Activated CD8-positive, alpha-beta memory T cell treated with anti-CD3 and anti-CD28 coated beads for 36 hours (primary cell): Measurements from ENCODE around the gene WNT3A. TPM values are rescaled to one million over a fixed set of nuclear protein-coding genes. Genes with fewer than 3 reads are reported as not detected.

Experiments used
- CTCF ChIA-PET: fragments of 350-600 bp; sonication (Branson Sonifier 250); formaldehyde crosslinking; loops from one replicate; lab custom pipeline; 2021; ENCODE audit warnings: antibody characterized with exemption; lab: Charles Lee
- POLR2A ChIA-PET: fragments of 350-600 bp; sonication (Branson Sonifier 250); formaldehyde crosslinking; loops from one replicate; lab custom pipeline; 2021; ENCODE audit warnings: antibody characterized with exemption; lab: Charles Lee
- total RNA-seq, 2 experiments: library from RNA; stranded (reverse); gene quantifications; one replicate each; pipeline ENCODE4 v1.2.3, GENCODE V29; 2021

Gene WNT3A
- total RNA-seq, 2 experiments from 2014 or later = not detected

DNA sequence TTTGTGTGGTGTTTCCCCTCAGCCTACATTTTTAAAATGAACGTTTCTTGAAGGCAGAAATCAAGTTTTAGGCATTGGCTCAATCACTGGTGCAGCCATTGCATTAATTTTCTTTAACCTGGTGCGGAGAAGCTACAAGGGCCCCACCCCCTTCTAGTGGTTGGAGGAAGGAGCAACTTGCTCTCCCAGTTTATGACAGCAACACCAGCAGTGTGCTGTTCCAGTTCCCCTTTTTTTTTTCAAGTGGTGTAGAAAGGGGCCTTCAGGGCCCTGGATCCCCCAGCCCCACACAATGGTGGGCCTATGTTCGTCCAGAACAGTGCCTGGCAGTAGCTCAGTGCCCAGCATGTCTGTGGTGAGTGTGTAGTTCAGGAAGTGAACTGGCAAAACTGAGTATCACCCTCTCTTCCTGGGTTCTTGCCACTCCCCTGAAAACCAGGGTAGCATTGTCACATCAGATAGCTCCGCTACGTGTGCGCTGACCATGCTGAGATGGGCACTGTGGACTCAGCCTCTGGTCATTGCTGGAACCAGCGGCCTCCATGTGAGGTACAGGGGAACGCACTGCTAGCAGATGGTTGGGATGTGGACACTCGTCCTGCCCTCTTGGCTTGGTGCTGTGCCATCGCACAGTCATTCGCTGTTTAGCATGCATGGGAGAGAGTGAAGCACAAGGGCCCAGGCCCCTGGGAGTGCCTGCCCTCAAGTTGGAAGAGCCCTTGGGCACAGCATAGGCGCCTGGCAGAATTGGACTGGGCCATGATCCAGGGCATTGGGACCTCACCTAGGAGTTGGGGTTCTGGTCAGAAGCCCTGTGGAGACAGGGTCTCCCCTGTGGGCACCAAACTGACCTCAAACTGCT is 83.0 kb downstream of the WNT3A start:
- ChIA-PET CTCF (interaction anchor here (0.6 kb wide), 1 partner anchor 78 kb away, joined by 3 read pairs; no protein-coding TSS in a partner anchor), POLR2A (interaction anchor here (0.7 to 1.2 kb wide), 2 partner anchors 8 to 12 kb away, joined by 3 to 4 read pairs; no protein-coding TSS in a partner anchor)

DNA sequence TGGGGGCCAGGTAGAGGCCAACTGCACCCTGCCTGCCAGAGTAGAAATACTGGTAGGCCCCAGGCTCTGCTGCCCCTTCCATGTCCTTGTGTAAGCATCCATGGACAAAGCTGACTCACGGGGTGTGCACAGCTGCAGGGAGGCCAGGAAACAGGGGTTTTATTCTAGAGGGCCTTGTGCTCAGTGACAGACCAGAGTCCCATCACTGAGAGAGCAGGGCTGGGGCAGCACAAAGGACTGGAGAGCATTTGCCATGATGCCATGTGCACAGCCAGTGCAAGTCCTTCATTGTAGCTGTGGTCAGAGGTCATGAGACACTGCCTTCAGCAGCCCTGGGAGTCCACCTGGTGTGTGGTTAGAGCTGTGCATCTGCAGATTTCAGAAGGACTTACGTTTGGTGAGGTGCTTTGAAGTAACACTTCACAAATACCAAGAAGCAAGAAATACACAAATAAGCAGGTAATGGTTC is 83.8 kb downstream of the WNT3A start:
- POLR2A ChIA-PET = interaction anchor here (1.3 kb wide), 1 partner anchor 61 kb away, joined by 3 read pairs; no protein-coding TSS in a partner anchor
- CTCF ChIA-PET = no interaction called here

DNA sequence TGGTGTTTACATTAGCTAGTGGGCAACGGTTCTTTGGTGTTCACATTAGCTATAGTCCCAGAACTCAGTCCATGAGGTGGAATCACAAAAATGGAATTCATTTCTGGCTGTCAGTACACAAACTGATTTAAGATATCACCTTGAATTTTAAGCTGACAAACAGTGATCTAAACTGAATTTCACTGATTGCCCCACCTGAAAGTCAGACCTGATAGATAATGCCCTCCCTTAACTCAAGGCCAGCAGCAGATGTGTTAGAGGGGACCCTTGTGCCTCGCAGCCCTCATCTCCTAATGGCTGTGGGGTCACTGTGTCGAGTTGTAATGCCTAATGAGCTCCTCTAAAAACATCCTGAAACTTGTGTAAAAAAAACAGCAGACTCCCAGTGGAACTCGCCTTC is 84.3 kb downstream of the WNT3A start:
- CTCF ChIA-PET = no interaction called here
- POLR2A ChIA-PET = interaction anchor here (1.3 to 1.6 kb wide), 2 partner anchors 9 to 61 kb away, joined by 3 to 5 read pairs; partner anchors contain the start of gene ARF1

DNA sequence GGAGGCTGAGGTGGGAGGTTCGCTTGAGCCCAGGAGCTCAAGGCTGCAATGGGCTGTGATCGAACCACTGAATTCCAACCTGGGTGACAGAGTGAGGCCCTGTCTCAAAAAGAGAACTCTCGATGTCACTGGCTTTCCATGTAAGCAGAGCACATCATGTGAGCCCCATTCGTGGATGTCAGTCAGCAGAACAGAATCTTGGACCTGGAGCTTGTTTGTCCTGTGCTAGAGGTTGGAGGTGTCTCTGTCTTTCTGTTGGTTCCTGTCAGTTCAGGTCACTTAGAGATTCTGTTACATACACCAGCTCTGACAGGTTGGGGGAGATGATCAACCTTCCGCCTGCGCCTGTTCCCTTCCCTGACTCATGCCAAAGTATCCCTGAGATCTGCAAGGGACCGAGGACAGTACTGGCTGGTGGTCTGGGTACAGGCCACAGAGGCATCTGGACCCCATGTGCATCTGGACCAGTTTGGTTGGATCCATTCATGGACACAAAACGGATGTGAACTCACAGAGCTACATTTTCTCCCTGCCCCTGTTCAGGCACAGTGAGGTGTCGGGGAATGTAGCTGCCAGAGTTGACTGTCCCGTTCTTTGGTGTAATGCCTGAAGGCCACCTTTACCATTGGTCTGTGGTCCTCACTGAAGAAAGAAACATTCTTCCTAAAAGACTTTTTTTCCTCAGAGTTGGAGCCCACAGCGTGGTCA is 85.7 kb downstream of the WNT3A start:
- ChIA-PET POLR2A (interaction anchor here (1.6 kb wide), 1 partner anchor 10 kb away, joined by 5 read pairs; the partner anchor contains the start of gene ARF1), CTCF (no interaction called here)

DNA sequence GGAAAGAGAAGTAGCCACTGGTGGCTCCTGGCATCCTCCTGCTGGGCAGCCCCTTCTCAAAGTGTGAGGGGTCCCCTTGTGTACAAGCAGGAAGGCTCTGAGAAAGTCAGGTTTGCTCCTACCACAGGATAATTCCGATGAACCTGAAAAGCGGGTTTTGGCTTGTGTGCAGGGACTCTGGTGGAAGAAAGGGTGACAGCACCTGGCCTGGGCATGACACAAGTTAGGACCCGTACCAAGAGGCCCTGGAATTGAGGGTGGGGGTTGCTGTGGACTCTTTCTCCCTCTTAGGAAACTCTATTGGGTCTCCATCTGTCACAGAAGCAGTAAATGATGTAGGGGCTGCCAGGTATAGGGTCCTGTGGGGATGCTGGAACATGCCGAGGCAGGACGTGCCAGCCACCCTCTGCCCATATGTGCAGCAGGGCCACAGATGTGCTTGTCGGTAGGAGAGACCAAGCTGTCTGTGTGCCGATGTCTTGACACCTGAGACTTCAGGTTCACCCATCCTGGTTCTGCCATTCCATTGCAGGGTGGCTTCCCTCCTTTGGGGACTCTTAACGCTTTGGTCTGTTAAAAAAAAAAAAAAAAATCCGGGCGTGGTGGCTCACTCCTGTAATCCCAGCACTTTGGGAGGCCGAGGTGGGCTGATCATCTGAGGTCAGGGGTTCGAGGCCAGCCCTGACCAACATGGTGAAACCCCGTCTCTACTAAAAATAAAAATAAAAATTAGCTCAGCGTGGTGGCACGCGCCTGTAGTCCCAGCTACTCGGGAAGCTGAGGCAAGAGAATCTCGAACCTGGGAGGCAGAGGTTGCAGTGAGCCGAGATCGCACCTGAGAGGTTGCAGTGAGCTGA is 86.5 kb downstream of the WNT3A start:
- POLR2A ChIA-PET = interaction anchor here (0.7 kb wide), 2 partner anchors 69 to 303 kb away, joined by 3 to 5 read pairs; no protein-coding TSS in a partner anchor
- CTCF ChIA-PET = no interaction called here

DNA sequence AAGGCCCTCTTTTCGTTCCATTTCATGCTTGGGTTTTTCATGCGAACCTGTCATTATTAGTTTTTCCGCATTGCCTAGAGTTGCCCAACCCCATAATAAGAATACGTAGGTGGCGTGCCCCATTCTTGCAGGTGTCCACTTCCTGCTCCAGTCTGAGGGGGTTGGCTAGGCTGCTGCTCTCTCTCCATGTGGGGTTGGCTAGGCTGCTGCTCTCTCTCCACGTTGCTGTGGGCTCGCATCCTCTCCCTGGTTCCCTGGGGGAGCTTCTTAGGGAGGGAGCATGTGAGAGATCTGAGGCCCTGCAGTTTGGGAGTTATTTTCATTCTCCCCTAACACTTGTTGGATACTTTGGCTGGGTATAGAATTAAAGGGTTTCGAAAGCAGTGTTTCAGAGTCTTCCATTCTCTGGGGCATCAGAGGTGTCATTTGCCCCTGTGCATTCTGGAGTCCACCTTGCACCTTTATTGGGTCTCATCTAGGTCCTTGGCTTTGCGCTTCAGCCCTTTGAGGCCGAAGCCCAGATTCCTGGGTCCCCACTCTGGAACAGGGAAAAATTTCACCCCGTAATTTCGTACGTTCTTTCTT is 87.7 kb downstream of the WNT3A start:
- ChIA-PET CTCF (no interaction called here), POLR2A (no interaction called here)

DNA sequence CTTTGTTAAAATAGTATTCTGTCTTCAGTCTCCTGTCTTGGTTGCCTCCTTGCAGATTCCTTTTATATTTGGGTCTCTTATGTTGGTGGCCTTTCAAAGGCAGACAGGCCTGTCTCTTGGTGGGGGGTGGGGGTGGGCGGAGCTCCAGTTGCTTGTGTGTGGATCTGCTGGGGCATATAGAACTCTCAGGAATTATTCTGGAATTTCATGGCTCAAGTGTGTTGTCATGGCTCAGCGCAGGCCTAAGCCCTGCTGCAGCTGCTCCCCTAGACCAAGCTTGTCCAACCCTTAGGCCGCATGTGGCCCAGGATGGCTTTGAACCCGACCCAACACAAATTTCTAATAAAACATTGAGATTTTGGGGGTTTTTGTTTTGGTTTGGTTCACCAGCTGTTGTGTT is 88.4 kb downstream of the WNT3A start:
- ChIA-PET POLR2A (no interaction called here), CTCF (no interaction called here)

DNA sequence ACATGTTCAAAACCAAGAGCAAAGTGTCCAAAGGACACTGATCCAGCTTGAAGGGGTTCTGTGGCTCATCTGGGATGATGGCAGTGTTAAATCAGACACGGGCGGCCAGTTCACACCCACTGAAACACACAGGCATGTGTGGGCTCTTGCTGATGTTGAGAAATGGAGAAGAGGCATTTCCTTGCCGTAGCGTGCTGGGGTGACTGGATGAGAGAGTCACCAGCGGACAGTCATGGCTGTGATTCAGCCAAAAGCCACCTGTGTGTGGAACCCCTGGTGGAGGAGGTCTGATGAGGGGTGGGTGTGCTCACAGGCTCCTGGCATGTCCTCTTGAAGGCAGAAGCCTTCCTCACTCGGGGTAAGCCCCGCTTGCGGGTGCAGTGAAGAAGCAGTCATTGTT is 89.1 kb downstream of the WNT3A start:
- CTCF ChIA-PET = no interaction called here
- POLR2A ChIA-PET = no interaction called here

DNA sequence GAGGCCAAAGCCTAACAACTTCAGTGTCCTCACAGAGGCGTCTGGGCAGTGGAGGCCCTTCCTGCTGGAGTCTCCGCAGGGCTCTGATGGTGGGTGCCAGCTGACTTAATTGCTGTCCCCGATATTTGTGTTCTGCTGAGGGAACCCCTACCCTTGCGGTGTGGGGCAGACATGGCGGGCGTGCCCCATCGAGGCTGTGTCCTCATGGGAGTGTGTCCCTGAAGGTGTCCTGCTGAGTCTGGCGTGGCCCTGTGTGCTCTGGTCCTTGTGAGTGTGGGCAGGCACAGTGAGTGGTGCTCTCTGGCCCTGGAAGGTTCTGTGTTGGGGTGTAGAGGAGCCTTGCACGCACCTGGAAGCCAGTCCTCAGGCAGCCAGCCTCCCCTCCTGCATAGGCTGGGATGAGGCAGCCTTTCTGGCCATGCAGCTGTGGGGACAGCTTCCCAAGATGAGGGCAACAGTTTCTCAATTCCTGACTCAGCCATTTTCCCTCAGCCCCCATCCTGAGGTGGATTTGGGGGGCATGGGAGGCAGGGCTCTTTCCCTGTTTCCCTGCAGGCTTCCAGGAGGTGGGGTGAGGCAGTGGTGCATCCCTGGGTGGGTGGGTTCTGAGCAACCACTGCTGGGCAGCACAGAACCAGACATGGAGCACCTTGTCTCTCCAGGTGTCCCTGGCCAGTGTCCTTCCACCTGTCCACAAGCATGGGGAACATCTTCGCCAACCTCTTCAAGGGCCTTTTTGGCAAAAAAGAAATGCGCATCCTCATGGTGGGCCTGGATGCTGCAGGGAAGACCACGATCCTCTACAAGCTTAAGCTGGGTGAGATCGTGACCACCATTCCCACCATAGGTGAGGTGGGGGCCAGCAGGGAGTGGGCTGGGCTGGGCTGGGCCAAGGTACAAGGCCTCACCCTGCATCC is 89.9 kb downstream of the WNT3A start:
- ChIA-PET POLR2A (no interaction called here), CTCF (no interaction called here)

DNA sequence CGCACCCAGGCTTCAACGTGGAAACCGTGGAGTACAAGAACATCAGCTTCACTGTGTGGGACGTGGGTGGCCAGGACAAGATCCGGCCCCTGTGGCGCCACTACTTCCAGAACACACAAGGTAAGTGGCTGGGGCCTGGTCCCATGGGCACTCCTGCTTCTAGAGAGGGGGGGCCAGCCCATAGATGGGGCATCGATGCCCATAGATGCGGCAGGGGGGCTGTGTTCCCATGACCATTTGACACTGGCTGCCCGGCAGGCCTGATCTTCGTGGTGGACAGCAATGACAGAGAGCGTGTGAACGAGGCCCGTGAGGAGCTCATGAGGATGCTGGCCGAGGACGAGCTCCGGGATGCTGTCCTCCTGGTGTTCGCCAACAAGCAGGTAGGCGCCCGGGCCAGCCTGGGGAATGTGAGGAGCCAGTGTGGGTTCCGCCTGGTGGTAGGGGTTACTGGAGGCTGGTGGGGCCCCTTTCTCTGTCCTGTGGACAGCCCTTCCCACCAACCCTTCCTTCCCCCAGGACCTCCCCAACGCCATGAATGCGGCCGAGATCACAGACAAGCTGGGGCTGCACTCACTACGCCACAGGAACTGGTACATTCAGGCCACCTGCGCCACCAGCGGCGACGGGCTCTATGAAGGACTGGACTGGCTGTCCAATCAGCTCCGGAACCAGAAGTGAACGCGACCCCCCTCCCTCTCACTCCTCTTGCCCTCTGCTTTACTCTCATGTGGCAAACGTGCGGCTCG is 90.7 kb downstream of the WNT3A start:
- ChIA-PET CTCF (no interaction called here), POLR2A (interaction anchor here (0.8 kb wide), 2 partner anchors 8 to 12 kb away, joined by 3 to 4 read pairs; no protein-coding TSS in a partner anchor)

DNA sequence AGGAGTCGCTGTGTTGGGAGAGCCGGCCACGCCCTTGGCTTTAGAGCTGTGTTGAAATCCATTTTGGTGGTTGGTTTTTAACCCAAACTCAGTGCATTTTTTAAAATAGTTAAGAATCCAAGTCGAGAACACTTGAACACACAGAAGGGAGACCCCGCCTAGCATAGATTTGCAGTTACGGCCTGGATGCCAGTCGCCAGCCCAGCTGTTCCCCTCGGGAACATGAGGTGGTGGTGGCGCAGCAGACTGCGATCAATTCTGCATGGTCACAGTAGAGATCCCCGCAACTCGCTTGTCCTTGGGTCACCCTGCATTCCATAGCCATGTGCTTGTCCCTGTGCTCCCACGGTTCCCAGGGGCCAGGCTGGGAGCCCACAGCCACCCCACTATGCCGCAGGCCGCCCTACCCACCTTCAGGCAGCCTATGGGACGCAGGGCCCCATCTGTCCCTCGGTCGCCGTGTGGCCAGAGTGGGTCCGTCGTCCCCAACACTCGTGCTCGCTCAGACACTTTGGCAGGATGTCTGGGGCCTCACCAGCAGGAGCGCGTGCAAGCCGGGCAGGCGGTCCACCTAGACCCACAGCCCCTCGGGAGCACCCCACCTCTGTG is 91.6 kb downstream of the WNT3A start:
- ChIA-PET CTCF (no interaction called here), POLR2A (interaction anchor here (0.8 kb wide), 1 partner anchor 11 kb away, joined by 3 read pairs; no protein-coding TSS in a partner anchor)

DNA sequence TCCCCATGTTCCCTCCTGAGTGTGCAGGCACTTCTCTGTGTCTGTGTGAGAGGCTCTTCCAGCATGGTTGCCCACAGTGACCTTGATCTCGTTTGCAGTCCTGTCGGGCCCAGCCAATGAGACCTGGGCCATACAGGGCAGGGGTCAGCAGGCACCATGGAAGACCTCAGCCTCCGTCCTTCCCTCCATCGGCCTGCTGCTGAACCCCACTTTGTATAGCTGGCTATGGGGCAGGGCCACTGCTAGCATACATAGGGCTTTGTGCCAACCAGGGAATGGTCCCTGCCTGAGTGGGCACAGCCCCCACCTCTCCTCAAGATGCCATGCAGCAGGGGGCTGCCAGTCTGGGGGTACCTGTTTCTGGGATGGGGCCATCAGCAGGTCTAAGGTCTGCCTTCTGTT is 92.5 kb downstream of the WNT3A start:
- POLR2A ChIA-PET = no interaction called here
- CTCF ChIA-PET = no interaction called here

DNA sequence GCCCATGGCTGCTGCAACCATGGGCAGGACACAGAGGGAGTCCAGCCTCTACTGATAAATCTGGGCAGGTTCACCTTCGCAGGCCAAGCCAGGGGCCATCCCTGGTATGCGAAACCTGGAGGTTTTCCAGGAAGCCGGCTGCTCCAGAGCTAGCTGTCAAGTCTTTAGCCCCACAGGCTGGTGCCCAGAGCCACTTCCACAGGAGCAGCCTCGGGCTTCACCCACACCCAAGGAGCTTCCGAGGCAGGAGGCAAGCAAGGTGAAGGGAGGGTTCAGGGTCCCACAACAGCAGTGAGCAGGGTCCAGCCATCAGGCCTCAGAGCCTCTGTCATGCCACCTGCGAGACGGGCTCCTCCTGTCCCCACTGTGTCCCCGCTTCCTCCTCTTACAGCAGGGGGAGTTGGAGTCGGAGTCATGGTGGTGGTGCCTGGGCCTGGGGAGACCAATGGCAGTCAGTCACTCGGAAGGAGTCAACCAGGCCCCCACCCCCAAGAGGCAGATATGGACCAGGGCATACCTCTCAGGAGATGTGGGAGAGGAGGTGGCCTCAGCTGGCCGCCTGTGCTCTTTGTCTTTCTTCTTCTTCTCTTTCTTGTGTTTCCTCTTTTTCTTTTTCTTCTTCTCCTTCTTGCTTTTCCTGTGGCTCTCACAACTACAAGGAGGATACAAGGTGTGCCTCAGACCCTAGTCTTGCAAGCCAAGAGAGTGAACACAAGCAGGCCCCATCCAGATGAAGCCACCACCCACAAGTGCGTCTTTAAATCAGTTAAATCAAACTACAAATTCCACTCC is 94.2 kb downstream of the WNT3A start:
- ChIA-PET POLR2A (interaction anchor here (0.9 kb wide), 1 partner anchor 385 kb away, joined by 3 read pairs; no protein-coding TSS in a partner anchor), CTCF (interaction anchor here (1.0 kb wide), 1 partner anchor 101 kb away, joined by 3 read pairs; no protein-coding TSS in a partner anchor)

DNA sequence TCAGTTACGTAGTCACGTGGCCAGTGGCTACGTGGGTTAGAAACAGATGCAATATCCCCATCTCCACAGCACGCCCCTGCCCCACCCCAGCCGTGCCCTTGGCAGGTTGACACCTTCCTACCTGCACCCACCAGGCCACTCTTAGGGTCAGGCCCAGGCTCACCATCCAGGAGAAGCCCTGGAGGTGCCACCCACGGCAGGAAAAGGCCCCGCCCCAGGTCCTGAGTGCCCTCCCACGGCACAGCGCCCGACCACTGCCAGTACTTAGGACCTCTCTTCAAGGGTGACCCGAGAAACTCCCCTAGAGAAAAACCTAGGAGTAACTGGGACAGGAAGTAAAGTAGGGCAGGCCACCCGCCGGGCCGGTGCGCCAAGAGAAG is 94.8 kb downstream of the WNT3A start:
- ChIA-PET POLR2A (interaction anchor here (0.8 to 1.1 kb wide), 3 partner anchors 12 to 385 kb away, joined by 3 read pairs; no protein-coding TSS in a partner anchor), CTCF (interaction anchor here (0.7 to 1.0 kb wide), 2 partner anchors 79 to 102 kb away, joined by 3 read pairs; no protein-coding TSS in a partner anchor)
